ENCODE results near the gene DDX39A. TPM values are rescaled to one million over a fixed set of nuclear protein-coding genes. Genes with fewer than 3 reads are reported as not detected.

Gene DDX39A
- total RNA-seq (10 to 100 TPM; 18.0 to 44.4 (median 30.2) TPM), polyA plus RNA-seq (100 to 1,000 TPM in 1 of 2 donors, 10 to 100 TPM in 1; 42.4 to 109 TPM)
- long read RNA-seq, donor 1, transcript DDX39A-201 (11 exons, 1,471 nt) = major isoform, 47 of 64 reads
- long read RNA-seq, donor 1, partial matches to known transcripts = 4 of 64 reads
- long read RNA-seq, donor 1, other reads (novel, unspliced or antisense) = 12 of 64 reads
- long read RNA-seq, donor 2, transcript DDX39A-201 (11 exons, 1,471 nt) = major isoform, 237 of 304 reads
- long read RNA-seq, donor 2, partial matches to known transcripts = 11 of 304 reads
- long read RNA-seq, donor 2, other reads (novel, unspliced or antisense) = 55 of 304 reads
- long read RNA-seq, donor 3, transcript DDX39A-201 (11 exons, 1,471 nt) = major isoform, 90 of 107 reads
- long read RNA-seq, donor 3, partial matches to known transcripts = 7 of 107 reads
- long read RNA-seq, donor 3, other reads (novel, unspliced or antisense) = 10 of 107 reads

DNA sequence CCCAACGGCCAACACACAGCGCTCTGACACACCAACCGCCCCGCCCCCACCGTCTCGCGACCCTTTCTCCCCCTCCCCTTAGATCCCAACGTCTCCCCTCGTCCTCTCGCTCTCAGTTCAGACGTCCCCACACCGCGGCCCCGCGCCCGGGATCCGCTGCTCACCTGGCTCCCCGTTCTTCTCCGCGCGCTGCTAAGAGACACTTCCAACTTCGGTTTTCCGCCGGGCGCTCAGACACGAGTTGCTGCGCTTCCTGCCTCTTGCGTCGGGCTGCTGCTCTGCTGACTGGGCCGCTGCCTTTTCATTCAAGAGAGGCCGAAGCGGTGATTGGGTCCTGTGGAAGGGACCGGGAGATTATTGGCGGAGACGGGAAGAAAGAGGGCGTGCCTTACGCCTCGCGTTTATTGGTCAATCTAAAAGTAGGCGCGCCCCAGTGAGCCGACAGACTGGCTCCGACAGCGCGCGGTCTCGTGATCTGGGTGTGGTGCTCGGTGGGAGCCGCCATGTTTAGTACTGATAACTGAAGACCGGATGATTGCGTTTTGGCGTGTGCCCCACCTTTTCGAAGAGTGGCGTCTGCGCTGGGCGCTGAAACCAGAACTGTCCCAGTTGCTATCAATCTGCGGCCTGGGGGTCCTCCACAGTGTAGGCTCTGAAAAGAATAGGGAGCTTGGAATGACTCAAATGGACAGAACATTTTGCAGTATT is at the start of gene DDX39A:
Gene DDX39A (minus strand): TSS at position 236 of the 708 bp plus-strand sequence. CDS start 6,121 bp downstream, outside the sequence.
- WGBS, 4 donors = 1% methylated on average over 39 to 57 of the region's 57 CpGs
- Histone ChIP-seq H3K36me3 (peaks cover 0 to 12% (median 0%) of the 10 kb centered on the region in 9 donors), H3K27me3 (no peaks in the 10 kb centered on the region), H3K27ac (peak within 1 kb of the TSS; percentile 55 to 95 (median 88)), H3K4me1 (peaks cover 0 to 62% (median 27%) of the 10 kb centered on the region in 12 donors), H3K4me3 (peak within 1 kb of the TSS; percentile 77 to 98 (median 92)), H3K9me3 (no peaks in the 10 kb centered on the region)
- intact Hi-C loops (cut with DNase I) = loop anchor here in 1 of 10 donors (2.0 to 5.0 kb wide), 2 partner anchors 14 to 37 kb away; partner anchors contain the start of genes ADGRE5 and PKN1
- ATAC-seq (peak; percentile 98 to 99 (median 98)), DNase-seq (peak; percentile 98 to 99 (median 99))
- peak in 1 of 2 donors; percentile 50 for TF ChIP-seq POLR2A (IDR thresholded peaks at IDR 0.05)
- TF ChIP-seq, protein P1, sequence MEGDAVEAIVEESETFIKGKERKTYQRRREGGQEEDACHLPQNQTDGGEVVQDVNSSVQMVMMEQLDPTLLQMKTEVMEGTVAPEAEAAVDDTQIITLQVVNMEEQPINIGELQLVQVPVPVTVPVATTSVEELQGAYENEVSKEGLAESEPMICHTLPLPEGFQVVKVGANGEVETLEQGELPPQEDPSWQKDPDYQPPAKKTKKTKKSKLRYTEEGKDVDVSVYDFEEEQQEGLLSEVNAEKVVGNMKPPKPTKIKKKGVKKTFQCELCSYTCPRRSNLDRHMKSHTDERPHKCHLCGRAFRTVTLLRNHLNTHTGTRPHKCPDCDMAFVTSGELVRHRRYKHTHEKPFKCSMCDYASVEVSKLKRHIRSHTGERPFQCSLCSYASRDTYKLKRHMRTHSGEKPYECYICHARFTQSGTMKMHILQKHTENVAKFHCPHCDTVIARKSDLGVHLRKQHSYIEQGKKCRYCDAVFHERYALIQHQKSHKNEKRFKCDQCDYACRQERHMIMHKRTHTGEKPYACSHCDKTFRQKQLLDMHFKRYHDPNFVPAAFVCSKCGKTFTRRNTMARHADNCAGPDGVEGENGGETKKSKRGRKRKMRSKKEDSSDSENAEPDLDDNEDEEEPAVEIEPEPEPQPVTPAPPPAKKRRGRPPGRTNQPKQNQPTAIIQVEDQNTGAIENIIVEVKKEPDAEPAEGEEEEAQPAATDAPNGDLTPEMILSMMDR (IDR thresholded peaks at IDR 0.05) = no peak

DNA sequence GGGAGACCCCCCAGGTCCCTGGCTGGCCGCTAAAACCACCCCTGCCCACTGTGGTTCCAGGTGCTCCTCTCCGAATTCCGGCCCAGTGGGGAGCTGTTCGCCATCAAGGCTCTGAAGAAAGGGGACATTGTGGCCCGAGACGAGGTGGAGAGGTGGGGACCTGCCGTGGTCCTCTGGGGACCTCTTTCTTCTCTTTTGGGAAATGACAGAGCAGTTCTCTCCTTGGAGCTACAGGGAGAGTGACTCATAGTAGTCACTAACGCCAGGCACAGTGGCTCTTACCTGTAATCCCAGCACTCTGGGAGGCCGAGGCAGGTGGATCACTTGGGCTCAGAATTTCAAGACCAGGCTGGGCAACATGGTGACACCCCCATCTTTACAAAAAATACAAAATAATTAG is 48.7 kb upstream of the DDX39A start:
- peaks cover 3 to 89% (median 82%) of the 10 kb centered on the region in 9 donors for H3K36me3 ChIP-seq
- peaks cover 0 to 12% (median 9%) of the 10 kb centered on the region in 12 donors for H3K4me1 ChIP-seq
- TF ChIP-seq POLR2A (IDR thresholded peaks at IDR 0.05) = no peak
- TF ChIP-seq, protein P1 (IDR thresholded peaks at IDR 0.05) = no peak
- H3K9me3 ChIP-seq = no peaks in the 10 kb centered on the region
- intact Hi-C loops (cut with DNase I) = loop anchor here in 1 of 10 donors (5.0 kb wide), 1 partner anchor 36 kb away; the partner anchor contains the start of gene PKN1
- no peak overlapping the region for H3K4me3 ChIP-seq
- DNase-seq = no peak
- no peak overlapping the region for H3K27ac ChIP-seq
- peaks cover 0 to 7% (median 0%) of the 10 kb centered on the region in 9 donors for H3K27me3 ChIP-seq
- 75 to 85% (median 83%) methylated on average over 4 to 9 of the region's 9 CpGs for WGBS, 4 donors
- no peak for ATAC-seq

DNA sequence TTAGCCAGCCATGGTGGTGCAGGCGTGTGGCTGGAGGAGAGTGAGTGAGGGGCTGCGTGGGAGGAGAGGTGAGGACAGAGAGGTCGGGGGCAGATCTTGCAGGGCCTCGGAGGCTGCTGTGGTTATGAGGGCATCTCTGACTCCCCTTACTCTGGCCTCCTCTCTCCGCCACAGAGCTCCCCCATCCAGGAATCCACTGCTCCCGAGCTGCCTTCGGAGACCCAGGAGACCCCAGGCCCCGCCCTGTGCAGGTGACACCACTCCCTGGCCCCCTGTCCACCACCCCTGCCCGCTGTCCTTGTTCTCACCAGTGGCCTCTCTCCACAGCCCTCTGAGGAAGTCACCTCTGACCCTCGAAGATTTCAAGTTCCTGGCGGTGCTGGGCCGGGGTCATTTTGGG is 48.2 kb upstream of the DDX39A start:
- peaks cover 0 to 8% (median 5%) of the 10 kb centered on the region in 12 donors for H3K4me1 ChIP-seq
- no peak for TF ChIP-seq POLR2A (IDR thresholded peaks at IDR 0.05)
- TF ChIP-seq, protein P1 (IDR thresholded peaks at IDR 0.05) = no peak
- peaks cover 0 to 2% (median 0%) of the 10 kb centered on the region in 9 donors for H3K27me3 ChIP-seq
- no peak for DNase-seq
- peaks cover 3 to 93% (median 86%) of the 10 kb centered on the region in 9 donors for H3K36me3 ChIP-seq
- no peak overlapping the region for H3K4me3 ChIP-seq
- H3K27ac ChIP-seq = no peak overlapping the region
- ATAC-seq = no peak
- intact Hi-C loops (cut with DNase I) = loop anchor here in 1 of 10 donors (5.0 kb wide), 1 partner anchor 35 kb away; the partner anchor contains the start of gene PKN1
- no peaks in the 10 kb centered on the region for H3K9me3 ChIP-seq
- whole genome bisulfite sequencing, 4 donors = 80 to 87% (median 84%) methylated on average over 11 to 12 of the region's 12 CpGs

All from heart left ventricle (tissue), 16 donors.